Measurements from ENCODE around the gene C3orf20.
"Not testable (repeated sequence)": the region's sequence is repeated elsewhere in the genome, so short reads cannot be mapped to it uniquely, and the experiment has no call there.

C3orf20 gene

GRCh38 chr3:14650193-14650592 is 24.7 kb upstream of the C3orf20 start:
- H3K27me3 ChIP-seq (ENCODE audit: insufficient read depth, low read depth), result no peaks in the 10 kb centered on the region
- H3K79me2 ChIP-seq (ENCODE audit: insufficient read depth, low read depth), result peaks cover 23% of the 10 kb centered on the region
- no peak overlapping the region for H3K4me3 ChIP-seq (IDR thresholded peaks at IDR 0.05; ENCODE audit: insufficient read depth, low read depth, low read length)
- TF ChIP-seq CTCF (conservative IDR thresholded peaks at IDR 0.05; ENCODE audit: low read depth, low read length), result no peak
- H3K9ac ChIP-seq, result no peak overlapping the region
- H3K4me1 ChIP-seq (ENCODE audit: low read depth, poor library complexity, severe bottlenecking), result peaks cover 7% of the 10 kb centered on the region
- no peaks in the 10 kb centered on the region for H3K36me3 ChIP-seq (ENCODE audit: insufficient read depth)
- H4K20me1 ChIP-seq (ENCODE audit: insufficient read depth), result no peaks in the 10 kb centered on the region
- H3K4me2 ChIP-seq, result no peak overlapping the region
- H2AFZ ChIP-seq (ENCODE audit: low read depth), result no peak overlapping the region
- no peak overlapping the region for H3K27ac ChIP-seq

GRCh38 chr3:14651440-14652251 is 23.3 kb upstream of the C3orf20 start, which contains the start of gene CCDC174:
CCDC174 (plus strand) TSS chr3:14651762; CDS start chr3:14651837, 75 bp downstream.
- Histone ChIP-seq H3K36me3 (ENCODE audit: insufficient read depth) (no peaks in the 10 kb centered on the region), H4K20me1 (ENCODE audit: insufficient read depth) (no peaks in the 10 kb centered on the region), H3K4me3 (IDR thresholded peaks at IDR 0.05; ENCODE audit: insufficient read depth, low read depth, low read length) (peak within 1 kb of the TSS; percentile 70), H3K9ac (peak within 1 kb of the TSS; percentile 80), H3K27ac (peak within 1 kb of the TSS; percentile 69), H2AFZ (ENCODE audit: low read depth) (peak within 1 kb of the TSS; percentile 64), H3K27me3 (ENCODE audit: insufficient read depth, low read depth) (no peaks in the 10 kb centered on the region), H3K79me2 (ENCODE audit: insufficient read depth, low read depth) (peaks cover 23% of the 10 kb centered on the region), H3K4me2 (peak within 1 kb of the TSS; percentile 57), H3K4me1 (ENCODE audit: low read depth, poor library complexity, severe bottlenecking) (peaks cover 7% of the 10 kb centered on the region)
- no peak for TF ChIP-seq CTCF (conservative IDR thresholded peaks at IDR 0.05; ENCODE audit: low read depth, low read length)

- H3K4me2 ChIP-seq, result peak overlapping the region; percentile 57
- H4K20me1 ChIP-seq (ENCODE audit: insufficient read depth); H3K36me3 ChIP-seq (ENCODE audit: insufficient read depth); H3K4me1 ChIP-seq (ENCODE audit: low read depth, poor library complexity, severe bottlenecking); H3K27me3 ChIP-seq (ENCODE audit: insufficient read depth, low read depth): not testable (repeated sequence)
- H3K4me3 ChIP-seq (IDR thresholded peaks at IDR 0.05; ENCODE audit: insufficient read depth, low read depth, low read length), result peak overlapping the region; percentile 36
- H3K9ac ChIP-seq, result peak overlapping the region; percentile 80; the same call in 1 of the 2 replicates
- H3K79me2 ChIP-seq (ENCODE audit: insufficient read depth, low read depth), result peaks cover 23% of the 10 kb centered on the region
- peak overlapping the region; percentile 59; the same call in 1 of the 2 replicates for H2AFZ ChIP-seq (ENCODE audit: low read depth)
- peak overlapping the region; percentile 69; the same call in 1 of the 2 replicates for H3K27ac ChIP-seq
Measured at GRCh38 chr3:14652360-14652907, 22.5 kb upstream of the C3orf20 start.

- Histone ChIP-seq H3K4me1 (ENCODE audit: low read depth, poor library complexity, severe bottlenecking) (peaks cover 5% of the 10 kb centered on the region), H3K36me3 (ENCODE audit: insufficient read depth) (no peaks in the 10 kb centered on the region; the same call in 1 of the 2 replicates), H3K27ac (no peak overlapping the region), H3K4me2 (no peak overlapping the region), H3K4me3 (IDR thresholded peaks at IDR 0.05; ENCODE audit: insufficient read depth, low read depth, low read length) (no peak overlapping the region), H4K20me1 (ENCODE audit: insufficient read depth) (no peaks in the 10 kb centered on the region), H2AFZ (ENCODE audit: low read depth) (no peak overlapping the region), H3K9ac (no peak overlapping the region), H3K79me2 (ENCODE audit: insufficient read depth, low read depth) (peaks cover 14% of the 10 kb centered on the region), H3K27me3 (ENCODE audit: insufficient read depth, low read depth) (no peaks in the 10 kb centered on the region)
- TF ChIP-seq CTCF (conservative IDR thresholded peaks at IDR 0.05; ENCODE audit: low read depth, low read length), result no peak
Measured at GRCh38 chr3:14657579-14657978, 17.4 kb upstream of the C3orf20 start.
